Gastroesophageal sphincter (tissue), 3 donors: ENCODE measurements around the gene POR.

ENCODE experiments used
- CTCF ChIP-seq, 4 experiments: fragments of 200-600 bp in 2 of 4; fragments of 450-650 bp in 2 of 4; sonication (generic) in 1 of 4; IDR thresholded peaks; one replicate each; pipeline ENCODE4 v1.5.1; 2017 to 2019; ENCODE audit warnings: antibody characterized with exemption in 4 of 4, mild to moderate bottlenecking in 2 of 4, moderate library complexity in 2 of 4
- EP300 ChIP-seq: sonication (generic); formaldehyde crosslinking; IDR thresholded peaks from one replicate; pipeline ENCODE4 v1.6.1; 2017; ENCODE audit warnings: antibody characterized with exemption, mild to moderate bottlenecking
- POLR2A ChIP-seq, 2 donors: fragments of 450-650 bp; IDR thresholded peaks; one replicate each; pipeline ENCODE4 v1.6.1; 2017; ENCODE audit warnings: antibody characterized with exemption in 2 of 2, mild to moderate bottlenecking in 2 of 2, moderate library complexity in 1 of 2
- POLR2AphosphoS5 ChIP-seq: sonication (generic); formaldehyde crosslinking; IDR thresholded peaks from one replicate; pipeline ENCODE4 v1.6.1; 2017; ENCODE audit warnings: antibody characterized with exemption

DNA sequence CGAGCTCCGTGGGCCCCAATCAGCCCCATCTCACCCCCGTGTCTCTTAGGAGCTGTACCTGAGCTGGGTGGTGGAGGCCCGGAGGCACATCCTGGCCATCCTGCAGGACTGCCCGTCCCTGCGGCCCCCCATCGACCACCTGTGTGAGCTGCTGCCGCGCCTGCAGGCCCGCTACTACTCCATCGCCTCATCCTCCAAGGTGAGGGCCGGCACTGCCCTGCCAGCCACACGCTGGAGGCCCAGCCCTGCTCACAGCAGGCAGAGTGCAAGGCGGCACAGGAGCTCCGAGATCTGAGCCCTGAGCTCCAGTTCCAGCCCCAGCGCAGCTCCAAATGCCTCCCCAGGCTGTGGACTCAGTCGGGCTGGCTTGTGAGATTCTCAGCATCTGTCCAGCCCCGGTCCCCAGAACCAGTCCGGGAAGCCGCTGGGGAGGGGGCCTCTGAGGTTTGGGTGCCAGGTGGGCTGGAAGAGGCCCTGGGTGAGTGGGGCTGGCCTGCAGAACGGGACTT is 70.1 kb downstream of the POR start:
- TF ChIP-seq POLR2AphosphoS5, result no peak
- TF ChIP-seq EP300, result no peak
- TF ChIP-seq CTCF (IDR thresholded peaks at IDR 0.05), result no peak
- TF ChIP-seq POLR2A (IDR thresholded peaks at IDR 0.05), result no peak
